ENCODE data around the gene HLA-DRB1. TPM values are rescaled to one million over a fixed set of nuclear protein-coding genes. Genes with fewer than 3 reads are reported as not detected.

Gene HLA-DRB1
- polyA plus RNA-seq, 6 donors from 2014 or later, result 2,451 to 5,170 (median 4,939) TPM

DNA sequence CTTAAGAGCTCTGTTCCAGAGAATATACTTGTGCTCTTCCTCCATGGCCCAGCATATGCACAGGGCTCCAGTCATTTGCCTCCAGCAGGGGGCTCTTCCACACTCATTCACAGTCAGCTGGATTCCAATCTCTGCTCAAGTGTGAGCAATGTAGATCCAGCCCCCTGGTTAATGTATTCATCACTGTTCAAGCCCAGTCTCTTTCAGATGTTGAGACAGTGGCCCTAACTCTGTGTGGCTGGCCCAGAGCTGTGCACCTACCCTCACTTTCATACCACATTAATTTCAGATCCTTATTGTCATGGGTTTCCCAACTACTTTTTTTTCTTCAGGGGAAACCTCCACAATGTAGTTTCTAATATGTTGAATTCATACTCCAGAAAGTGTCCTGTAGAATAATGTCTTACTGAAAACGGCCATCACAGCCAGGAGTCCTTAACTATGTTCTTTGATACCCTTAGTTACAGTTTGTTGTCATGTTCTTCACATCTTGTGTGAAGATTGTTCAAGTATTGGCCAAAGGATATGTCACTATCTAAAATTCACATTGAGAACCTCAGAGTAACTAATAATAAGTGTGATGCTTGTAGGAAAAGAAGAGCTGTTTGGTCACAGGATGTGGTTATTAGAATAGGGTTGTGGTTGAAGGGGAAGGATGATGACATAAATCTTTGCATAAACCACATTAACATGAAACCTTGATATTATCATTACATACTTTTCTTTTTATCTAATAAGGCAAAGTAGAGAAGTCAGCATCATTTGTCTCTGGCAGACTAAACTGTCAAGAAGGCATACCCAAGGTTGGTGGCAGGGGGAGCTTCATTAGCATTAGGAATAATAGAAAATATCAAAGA, 33.1 kb upstream of the HLA-DRB1 start:
- DNase-seq (peak; percentile 89), ATAC-seq (ENCODE audit: low read depth in 2 of 2) (peak; percentile 68 to 72)
- Mint-ChIP-seq H3K27me3 (no peaks in the 10 kb centered on the region), H3K4me1 (peaks cover 59 to 70% (median 60%) of the 10 kb centered on the region in 3 donors), H3K4me3 (peak overlapping the region; percentile 71 to 94 (median 86)), H3K9me3 (peaks cover 0 to 9% (median 5%) of the 10 kb centered on the region in 7 donors), H3K27ac (peak overlapping the region; percentile 100), H3K36me3 (peaks cover 0 to 10% of the 10 kb centered on the region in 2 donors)

DNA sequence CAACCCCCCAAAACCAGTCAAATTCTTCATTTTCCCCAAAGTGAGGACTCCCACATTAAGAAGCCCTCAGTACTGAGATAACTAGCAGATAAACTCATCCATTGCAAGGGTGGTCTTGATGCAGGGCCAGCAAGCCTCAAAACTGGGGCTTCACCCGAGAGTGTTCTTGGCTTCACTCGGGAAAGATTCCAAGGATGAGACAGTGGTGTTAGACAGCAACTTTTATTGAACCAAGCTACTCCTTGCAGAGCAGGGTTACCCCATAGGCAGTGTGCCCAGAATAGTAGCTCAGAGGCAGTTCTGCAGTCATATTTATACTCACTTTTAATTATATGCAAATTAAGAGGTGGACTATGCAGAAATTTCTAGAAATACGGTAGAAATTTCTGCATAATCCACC, 31.7 kb upstream of the HLA-DRB1 start:
- Mint-ChIP-seq H3K4me1 (peaks cover 52 to 65% (median 56%) of the 10 kb centered on the region in 3 donors), H3K27me3 (no peaks in the 10 kb centered on the region), H3K27ac (peak overlapping the region; percentile 92 to 100 (median 100)), H3K9me3 (peaks cover 0 to 15% (median 9%) of the 10 kb centered on the region in 7 donors), H3K4me3 (peak overlapping the region in 4 of 8 donors; percentile 26 to 89 (median 70)), H3K36me3 (peaks cover 0 to 10% of the 10 kb centered on the region in 2 donors)
- ATAC-seq (ENCODE audit: low read depth in 2 of 2) (no peak), DNase-seq (no peak)

DNA sequence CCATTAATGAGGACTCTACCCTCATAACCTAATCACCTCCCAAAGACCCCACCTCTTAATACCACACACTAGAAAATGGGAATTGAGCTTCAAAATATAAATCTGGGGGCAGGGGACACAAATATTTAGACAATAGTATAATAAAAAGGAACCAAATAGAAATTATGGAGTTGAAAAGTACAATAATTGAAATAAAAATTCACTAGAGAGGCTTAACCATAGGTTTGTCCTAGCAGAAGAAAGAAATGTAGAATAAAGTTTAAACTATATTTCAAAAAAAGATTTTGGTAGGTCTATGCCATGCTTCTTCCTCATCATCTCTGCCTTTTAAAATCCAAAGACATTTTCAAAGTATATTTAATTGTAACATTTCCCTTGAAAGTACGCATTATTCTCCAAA, 28.1 kb upstream of the HLA-DRB1 start:
- DNase-seq, result no peak
- H3K4me3 Mint-ChIP-seq, result no peak overlapping the region
- H3K27ac Mint-ChIP-seq, result peak overlapping the region in 4 of 6 donors; percentile 23 to 92 (median 88)
- peaks cover 0 to 28% (median 9%) of the 10 kb centered on the region in 7 donors for H3K9me3 Mint-ChIP-seq
- H3K36me3 Mint-ChIP-seq, result peaks cover 0 to 10% of the 10 kb centered on the region in 2 donors
- peaks cover 46 to 66% (median 58%) of the 10 kb centered on the region in 3 donors for H3K4me1 Mint-ChIP-seq
- no peak for ATAC-seq (ENCODE audit: low read depth in 2 of 2)
- H3K27me3 Mint-ChIP-seq, result no peaks in the 10 kb centered on the region

DNA sequence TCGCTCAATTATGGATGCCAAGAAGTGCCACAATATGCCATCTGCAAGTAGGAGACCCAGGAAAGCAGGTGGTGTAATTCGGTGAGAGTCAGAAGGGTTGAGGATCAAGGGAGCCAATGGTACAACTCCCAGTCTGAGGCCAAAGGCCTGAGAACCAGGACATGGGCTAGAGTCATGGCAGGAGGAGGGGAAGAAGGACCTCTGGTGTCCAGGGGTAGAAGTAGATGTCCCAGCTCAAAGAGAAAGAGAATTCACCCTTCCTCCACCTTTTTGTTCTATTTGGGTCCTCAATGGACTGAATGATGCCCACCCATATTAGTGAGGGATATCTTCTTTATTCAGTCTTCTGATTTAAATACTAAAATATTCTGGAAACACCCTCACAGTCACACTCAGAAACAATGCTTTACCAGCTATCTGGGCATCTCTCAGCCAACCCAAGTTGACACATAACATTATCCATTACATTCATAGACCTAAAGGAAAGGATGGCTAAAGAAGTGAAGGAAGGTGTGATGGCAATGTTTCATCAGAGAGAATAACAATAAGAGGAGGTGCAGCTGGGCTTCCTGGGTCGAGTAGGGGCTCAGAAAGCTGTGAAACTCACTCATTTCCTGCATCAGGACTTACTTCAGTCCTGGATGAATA, 26.4 kb upstream of the HLA-DRB1 start:
- peak in 1 of 2 donors; percentile 25 for ATAC-seq (ENCODE audit: low read depth in 2 of 2)
- Mint-ChIP-seq H3K27me3 (no peaks in the 10 kb centered on the region), H3K36me3 (peaks cover 0 to 18% of the 10 kb centered on the region in 2 donors), H3K27ac (peak overlapping the region; percentile 92 to 98 (median 94)), H3K9me3 (peaks cover 0 to 28% (median 13%) of the 10 kb centered on the region in 7 donors), H3K4me3 (peak overlapping the region in 4 of 8 donors; percentile 13 to 47 (median 22)), H3K4me1 (peaks cover 36 to 53% (median 49%) of the 10 kb centered on the region in 3 donors)
- DNase-seq, result no peak

DNA sequence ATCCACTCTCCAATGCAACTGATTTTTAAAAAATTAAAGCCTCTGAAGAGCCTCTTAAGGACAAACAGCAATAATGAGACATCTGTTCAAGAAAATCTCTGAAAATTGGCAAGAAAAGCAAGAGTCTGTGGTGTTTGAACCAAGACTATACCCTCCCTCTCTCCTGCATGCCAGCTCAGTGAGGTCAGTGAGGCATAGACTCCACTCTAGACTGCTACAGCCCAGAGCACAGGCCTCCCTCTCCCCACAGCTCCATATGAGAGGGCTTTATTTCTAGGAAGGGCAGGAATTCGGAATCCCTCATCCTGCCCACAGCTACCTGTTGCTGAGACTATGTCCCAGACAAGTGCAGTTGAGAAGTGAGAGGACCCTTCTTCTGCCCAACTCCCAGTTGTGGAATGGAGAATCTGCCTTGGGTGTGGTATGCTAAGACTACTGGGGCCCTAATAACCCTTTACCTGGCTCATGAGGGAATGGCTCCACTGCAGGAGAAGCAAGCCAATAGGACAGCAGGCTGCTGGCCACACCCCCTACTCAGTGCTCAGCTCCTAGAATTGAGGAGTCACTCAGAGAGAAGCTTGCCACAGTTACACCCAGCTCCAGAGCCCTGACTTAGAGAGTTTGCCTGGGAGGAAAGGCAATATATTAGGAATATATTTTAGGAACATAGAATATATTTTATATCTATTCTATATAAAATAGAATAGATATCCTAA, 24.9 kb upstream of the HLA-DRB1 start:
- no peaks in the 10 kb centered on the region for H3K27me3 Mint-ChIP-seq
- peak overlapping the region in 2 of 8 donors; percentile 25 to 45 for H3K4me3 Mint-ChIP-seq
- peak overlapping the region; percentile 59 to 92 (median 76) for H3K27ac Mint-ChIP-seq
- DNase-seq, result no peak
- peaks cover 0 to 18% of the 10 kb centered on the region in 2 donors for H3K36me3 Mint-ChIP-seq
- H3K4me1 Mint-ChIP-seq, result peaks cover 33 to 45% (median 44%) of the 10 kb centered on the region in 3 donors
- ATAC-seq (ENCODE audit: low read depth in 2 of 2), result no peak
- H3K9me3 Mint-ChIP-seq, result peaks cover 0 to 28% (median 13%) of the 10 kb centered on the region in 7 donors

DNA sequence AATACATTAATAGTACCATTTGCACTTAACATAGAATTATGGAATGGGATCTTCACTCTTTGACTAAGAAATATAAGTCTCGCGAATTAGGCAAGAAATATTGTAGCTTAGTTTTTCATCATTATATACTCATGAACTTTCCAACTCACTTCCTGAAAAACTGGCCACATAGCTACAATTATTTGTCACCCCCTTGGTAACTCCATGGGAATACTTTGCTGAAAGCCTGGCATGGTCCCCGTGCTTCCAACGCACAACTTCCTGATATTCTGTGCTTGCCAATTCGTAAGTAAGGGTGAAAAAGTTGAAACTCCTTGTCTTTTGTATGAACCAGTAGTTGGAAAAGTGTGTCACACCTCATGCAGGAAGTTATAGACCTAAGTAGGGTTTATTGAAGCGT, 23.8 kb upstream of the HLA-DRB1 start:
- peaks cover 33 to 45% (median 39%) of the 10 kb centered on the region in 3 donors for H3K4me1 Mint-ChIP-seq
- peak overlapping the region in 5 of 6 donors; percentile 57 to 92 (median 89) for H3K27ac Mint-ChIP-seq
- no peak overlapping the region for H3K4me3 Mint-ChIP-seq
- DNase-seq (no peak), ATAC-seq (ENCODE audit: low read depth in 2 of 2) (no peak)
- H3K36me3 Mint-ChIP-seq, result peaks cover 0 to 13% of the 10 kb centered on the region in 2 donors
- H3K27me3 Mint-ChIP-seq, result no peaks in the 10 kb centered on the region
- H3K9me3 Mint-ChIP-seq, result peaks cover 0 to 28% (median 13%) of the 10 kb centered on the region in 7 donors

DNA sequence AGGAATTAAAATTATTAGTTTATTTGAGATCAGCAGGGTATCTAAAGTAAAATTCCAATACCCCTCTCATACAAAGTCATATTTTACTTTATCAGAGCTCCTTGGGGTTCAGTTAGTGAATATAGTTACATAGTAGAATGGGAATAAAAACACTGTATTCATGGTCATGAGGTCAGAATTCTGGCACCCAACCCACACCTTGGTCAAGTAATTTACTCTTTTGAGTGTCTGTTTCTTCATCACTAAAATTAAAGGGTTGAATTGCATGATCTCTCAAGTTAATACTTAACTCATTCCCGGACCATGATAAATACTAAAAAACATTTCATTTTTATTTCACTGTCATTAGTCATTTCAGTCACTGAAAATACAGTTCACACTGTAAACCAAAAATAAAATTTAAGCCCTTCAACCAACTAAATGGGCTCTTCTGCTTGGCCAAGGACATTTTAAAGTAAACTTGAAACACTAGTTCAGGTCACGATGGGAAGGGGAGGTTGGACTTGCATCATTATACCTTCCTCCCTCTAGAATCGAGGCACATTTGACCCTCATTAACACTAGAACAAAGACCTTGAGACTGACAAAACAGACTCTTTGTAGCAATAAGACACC, 21.1 kb upstream of the HLA-DRB1 start:
- H3K9me3 Mint-ChIP-seq, result peaks cover 0 to 10% (median 4%) of the 10 kb centered on the region in 7 donors
- H3K27ac Mint-ChIP-seq, result no peak overlapping the region
- ATAC-seq (ENCODE audit: low read depth in 2 of 2) (no peak), DNase-seq (no peak)
- H3K4me1 Mint-ChIP-seq, result peaks cover 30 to 52% (median 33%) of the 10 kb centered on the region in 3 donors
- peaks cover 0 to 7% of the 10 kb centered on the region in 2 donors for H3K36me3 Mint-ChIP-seq
- no peaks in the 10 kb centered on the region for H3K27me3 Mint-ChIP-seq
- H3K4me3 Mint-ChIP-seq, result peak overlapping the region in 3 of 8 donors; percentile 7 to 47 (median 24)

DNA sequence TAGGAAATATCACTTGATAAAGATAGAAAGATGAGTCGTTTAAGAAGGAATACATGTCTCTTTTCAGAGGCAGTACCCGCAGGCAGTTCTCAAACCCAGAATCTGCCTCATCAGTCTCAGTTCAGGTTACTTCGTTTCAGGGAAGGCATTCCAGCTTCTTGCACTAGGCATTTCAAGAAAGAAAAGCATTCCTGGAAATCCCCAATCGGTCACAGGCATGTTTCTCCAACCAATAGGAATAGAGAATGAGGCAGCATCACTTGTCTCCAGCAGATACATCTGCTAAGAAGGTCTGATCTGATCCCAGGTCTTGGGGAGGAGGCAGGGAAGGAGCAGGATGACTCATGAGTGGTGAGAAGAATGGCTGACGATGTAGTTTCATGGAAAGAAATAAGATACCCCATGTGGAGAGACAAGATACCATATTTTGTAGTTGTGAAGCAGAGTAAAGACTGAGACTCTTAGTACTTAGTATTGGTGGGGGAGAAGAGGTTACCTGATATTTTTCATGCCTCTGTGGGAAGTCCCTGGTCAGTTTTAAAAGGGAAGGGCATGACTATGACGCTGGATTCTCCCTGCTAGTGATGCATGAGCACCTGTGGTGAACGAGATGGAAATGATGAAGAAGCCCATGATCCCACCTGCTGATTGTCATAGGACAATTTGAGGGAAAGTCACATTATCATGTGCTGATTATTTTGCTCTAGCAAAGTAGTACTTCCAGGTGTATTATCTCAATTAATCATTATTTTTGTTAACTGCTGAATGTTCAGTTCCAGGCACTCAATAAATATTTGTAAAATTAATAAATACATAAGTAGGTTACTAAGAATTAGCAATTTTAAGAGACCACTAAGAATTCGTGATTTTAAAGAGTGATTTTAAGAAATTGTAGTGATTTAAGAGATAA, 20.3 kb upstream of the HLA-DRB1 start:
- H3K27me3 Mint-ChIP-seq, result no peaks in the 10 kb centered on the region
- DNase-seq (peak; percentile 89), ATAC-seq (ENCODE audit: low read depth in 2 of 2) (peak; percentile 77 to 78)
- H3K4me3 Mint-ChIP-seq, result no peak overlapping the region
- peaks cover 0 to 7% of the 10 kb centered on the region in 2 donors for H3K36me3 Mint-ChIP-seq
- no peak overlapping the region for H3K27ac Mint-ChIP-seq
- H3K4me1 Mint-ChIP-seq, result peaks cover 26 to 49% (median 32%) of the 10 kb centered on the region in 3 donors
- H3K9me3 Mint-ChIP-seq, result peaks cover 0 to 7% (median 2%) of the 10 kb centered on the region in 7 donors

DNA sequence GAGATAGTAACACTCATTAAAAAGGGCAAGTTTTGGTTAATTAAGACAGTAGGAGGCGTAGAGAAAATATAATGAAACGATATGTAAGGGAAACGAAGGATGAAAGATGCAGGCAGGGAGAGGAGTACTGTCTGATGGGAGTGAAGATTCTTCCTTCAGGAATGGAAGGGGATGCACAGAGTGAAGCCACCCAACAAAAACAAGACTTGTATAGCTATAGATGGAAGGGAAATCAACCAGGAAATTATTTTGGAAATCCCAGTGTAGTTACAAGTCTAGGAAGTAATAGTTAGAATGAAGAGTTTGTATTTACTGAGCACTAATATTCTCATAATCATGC, 19.7 kb upstream of the HLA-DRB1 start:
- Mint-ChIP-seq H3K36me3 (peaks cover 0 to 7% of the 10 kb centered on the region in 2 donors), H3K27me3 (no peaks in the 10 kb centered on the region), H3K27ac (no peak overlapping the region), H3K9me3 (peaks cover 0 to 7% (median 2%) of the 10 kb centered on the region in 7 donors), H3K4me3 (no peak overlapping the region), H3K4me1 (peaks cover 29 to 48% (median 33%) of the 10 kb centered on the region in 3 donors)
- no peak for DNase-seq
- no peak for ATAC-seq (ENCODE audit: low read depth in 2 of 2)

DNA sequence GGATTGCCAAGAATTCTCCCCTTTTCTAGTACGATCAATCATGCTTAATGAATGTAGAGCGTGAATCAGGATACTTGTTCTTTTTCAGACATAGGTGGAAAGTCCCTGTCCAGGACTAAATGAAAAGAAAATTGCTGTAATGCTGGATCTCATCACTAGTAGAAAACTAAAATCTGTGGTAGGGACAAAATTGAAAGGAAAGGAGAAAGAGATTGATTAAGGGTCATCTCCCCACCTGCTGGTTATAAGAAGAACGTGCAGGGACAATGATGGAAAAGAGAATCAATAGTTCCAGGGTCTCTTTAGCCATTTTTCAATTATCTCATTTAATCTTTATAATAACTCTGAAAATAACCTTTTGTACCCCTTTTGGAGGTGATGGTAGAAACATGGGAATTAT, 18.7 kb upstream of the HLA-DRB1 start:
- peaks cover 0 to 8% (median 4%) of the 10 kb centered on the region in 7 donors for H3K9me3 Mint-ChIP-seq
- H3K4me3 Mint-ChIP-seq, result peak overlapping the region in 5 of 8 donors; percentile 4 to 78 (median 23)
- no peaks in the 10 kb centered on the region for H3K27me3 Mint-ChIP-seq
- DNase-seq, result no peak
- no peak overlapping the region for H3K27ac Mint-ChIP-seq
- H3K36me3 Mint-ChIP-seq, result peaks cover 0 to 15% of the 10 kb centered on the region in 2 donors
- ATAC-seq (ENCODE audit: low read depth in 2 of 2), result peak in 1 of 2 donors; percentile 1
- H3K4me1 Mint-ChIP-seq, result peaks cover 32 to 48% (median 32%) of the 10 kb centered on the region in 3 donors

DNA sequence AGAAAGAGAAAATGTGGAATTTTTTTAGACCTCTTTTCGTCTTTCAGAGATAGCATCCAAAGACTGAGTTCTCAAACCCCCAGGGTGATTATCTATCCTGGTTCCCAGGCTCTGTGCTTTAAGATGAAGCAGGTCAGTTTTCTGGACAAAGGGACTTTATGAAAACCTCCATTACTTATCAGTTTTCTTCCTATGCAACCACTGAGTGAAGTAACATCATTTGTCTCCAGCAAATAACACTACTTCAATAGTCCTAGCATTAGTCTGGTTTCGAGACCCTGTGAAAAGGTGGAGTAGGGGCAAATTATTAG, 18.3 kb upstream of the HLA-DRB1 start:
- H3K4me1 Mint-ChIP-seq, result peaks cover 32 to 53% (median 35%) of the 10 kb centered on the region in 3 donors
- peaks cover 0 to 12% (median 4%) of the 10 kb centered on the region in 7 donors for H3K9me3 Mint-ChIP-seq
- H3K36me3 Mint-ChIP-seq, result peaks cover 0 to 15% of the 10 kb centered on the region in 2 donors
- H3K4me3 Mint-ChIP-seq, result peak overlapping the region in 6 of 8 donors; percentile 23 to 78 (median 62)
- no peaks in the 10 kb centered on the region for H3K27me3 Mint-ChIP-seq
- ATAC-seq (ENCODE audit: low read depth in 2 of 2) (no peak), DNase-seq (no peak)
- H3K27ac Mint-ChIP-seq, result no peak overlapping the region
